Activated gamma-delta T cell (primary cell): ENCODE data around the gene RPSA.
"Not testable (repeated sequence)": the region's sequence is repeated elsewhere in the genome, so short reads cannot be mapped to it uniquely, and the experiment has no call there.

Experiments
- DNase-seq: peaks from one replicate; lab custom pipeline; 2025; lab: John Stamatoyannopoulos, UW

Gene RPSA

GRCh38 chr3:39388741-39389248, 17.7 kb upstream of the RPSA start:
- no peak for DNase-seq

- no peak for DNase-seq
These were observed 16.3 kb upstream of the RPSA start for GRCh38 chr3:39390181-39390580.

GRCh38 chr3:39396690-39397089, 9.8 kb upstream of the RPSA start:
- no peak for DNase-seq

GRCh38 chr3:39398700-39399099, 7.8 kb upstream of the RPSA start:
- DNase-seq = no peak

- DNase-seq = no peak
These were observed 4.5 kb upstream of the RPSA start for GRCh38 chr3:39401983-39402382.

- DNase-seq = no peak
These were observed 1.4 kb upstream of the RPSA start for GRCh38 chr3:39404943-39405686.

GRCh38 chr3:39405687-39406367, 693 bp upstream of the RPSA start:
- DNase-seq = no peak

GRCh38 chr3:39407259-39407629, 724 bp downstream of the RPSA start:
- DNase-seq = no peak

- no peak for DNase-seq
These were observed 1.4 kb downstream of the RPSA start for GRCh38 chr3:39407773-39408492.

GRCh38 chr3:39408493-39409372, 2.2 kb downstream of the RPSA start:
- no peak for DNase-seq

- no peak for DNase-seq
These were observed 3.1 kb downstream of the RPSA start for GRCh38 chr3:39409514-39410136.

GRCh38 chr3:39410893-39411292, 4.4 kb downstream of the RPSA start:
- no peak for DNase-seq

GRCh38 chr3:39412668-39413260, 6.2 kb downstream of the RPSA start:
- no peak for DNase-seq

GRCh38 chr3:39413691-39414420, 7.3 kb downstream of the RPSA start:
- DNase-seq = no peak

- no peak for DNase-seq
These were observed 7.9 kb downstream of the RPSA start for GRCh38 chr3:39414421-39414907.

- DNase-seq = not testable (repeated sequence)
These were observed 8.8 kb downstream of the RPSA start for GRCh38 chr3:39415302-39415701.

- DNase-seq = no peak
These were observed 9.5 kb downstream of the RPSA start for GRCh38 chr3:39415983-39416382.

- DNase-seq = not testable (repeated sequence)
These were observed 10.5 kb downstream of the RPSA start for GRCh38 chr3:39416998-39417397.

- DNase-seq = not testable (repeated sequence)
These were observed 12.2 kb downstream of the RPSA start for GRCh38 chr3:39418556-39419225.
